ENCODE results near the gene MSH5. TPM values are rescaled to one million over a fixed set of nuclear protein-coding genes. Genes with fewer than 3 reads are reported as not detected.

Gene MSH5
- total RNA-seq, 1 experiment from 2014 or later = 90.4 TPM

- TF ChIP-seq, protein P1, sequence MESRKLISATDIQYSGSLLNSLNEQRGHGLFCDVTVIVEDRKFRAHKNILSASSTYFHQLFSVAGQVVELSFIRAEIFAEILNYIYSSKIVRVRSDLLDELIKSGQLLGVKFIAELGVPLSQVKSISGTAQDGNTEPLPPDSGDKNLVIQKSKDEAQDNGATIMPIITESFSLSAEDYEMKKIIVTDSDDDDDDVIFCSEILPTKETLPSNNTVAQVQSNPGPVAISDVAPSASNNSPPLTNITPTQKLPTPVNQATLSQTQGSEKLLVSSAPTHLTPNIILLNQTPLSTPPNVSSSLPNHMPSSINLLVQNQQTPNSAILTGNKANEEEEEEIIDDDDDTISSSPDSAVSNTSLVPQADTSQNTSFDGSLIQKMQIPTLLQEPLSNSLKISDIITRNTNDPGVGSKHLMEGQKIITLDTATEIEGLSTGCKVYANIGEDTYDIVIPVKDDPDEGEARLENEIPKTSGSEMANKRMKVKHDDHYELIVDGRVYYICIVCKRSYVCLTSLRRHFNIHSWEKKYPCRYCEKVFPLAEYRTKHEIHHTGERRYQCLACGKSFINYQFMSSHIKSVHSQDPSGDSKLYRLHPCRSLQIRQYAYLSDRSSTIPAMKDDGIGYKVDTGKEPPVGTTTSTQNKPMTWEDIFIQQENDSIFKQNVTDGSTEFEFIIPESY (IDR thresholded peaks at IDR 0.05; ENCODE audit: extremely low read depth, insufficient replicate concordance, low read length) = no peak
- TF ChIP-seq, protein P2, sequence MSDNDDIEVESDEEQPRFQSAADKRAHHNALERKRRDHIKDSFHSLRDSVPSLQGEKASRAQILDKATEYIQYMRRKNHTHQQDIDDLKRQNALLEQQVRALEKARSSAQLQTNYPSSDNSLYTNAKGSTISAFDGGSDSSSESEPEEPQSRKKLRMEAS (IDR thresholded peaks at IDR 0.05) = peak; percentile 96
These were observed 56.0 kb downstream of the MSH5 start, which contains the start of gene VARS1 (continued) for GRCh38 chr6:31795616-31796298.

DNA sequence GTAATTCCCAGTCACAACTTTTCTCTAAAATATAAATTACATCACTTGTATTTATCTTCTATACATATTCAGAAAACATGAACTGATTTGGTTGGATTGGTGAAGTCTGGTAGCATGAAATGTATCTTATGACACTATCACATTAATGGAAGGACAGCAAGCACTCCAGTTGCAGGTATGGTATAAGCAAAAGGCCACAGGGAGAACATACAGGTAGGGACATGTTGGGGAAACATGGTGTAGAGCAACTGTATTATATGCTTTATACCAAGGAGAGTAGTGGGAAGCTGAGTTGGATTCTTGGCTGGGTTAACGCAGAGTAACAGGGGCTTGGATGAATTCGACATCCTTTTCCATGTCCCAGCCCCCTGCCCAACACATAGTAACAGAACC is 57.2 kb downstream of the MSH5 start:
- CTCF ChIA-PET = no interaction called here
- RAD21 ChIA-PET (ENCODE audit: low non-redundant PET in 1 of 2, low total read pairs in 2 of 2, uncharacterized antibody in 2 of 2, unreplicated experiment in 2 of 2) = no interaction called here

More for the DNA sequence above, 57.2 kb downstream of the MSH5 start:
- Histone ChIP-seq H3K79me2 (ENCODE audit: insufficient read depth, low read length) (peaks cover 37% of the 10 kb centered on the region), H3K4me3 (replicated peaks in 1 of 2; ENCODE audit: low read depth in 1 of 2, low read length in 2 of 2) (no peak overlapping the region), H3K9me2 (ENCODE audit: insufficient read depth) (no peaks in the 10 kb centered on the region), H3K27ac (ENCODE audit: low read depth, low read length) (peak overlapping the region; percentile 98; the same call in 1 of the 2 replicates), H4K20me1 (ENCODE audit: insufficient read depth) (no peaks in the 10 kb centered on the region), H3K27me3 (ENCODE audit: insufficient read depth, low read length) (no peaks in the 10 kb centered on the region), H3K4me1 (ENCODE audit: control insufficient read depth in 1 of 2, insufficient read depth in 2 of 2, low read length in 2 of 2) (peaks cover 22 to 38% of the 10 kb centered on the region in 2 experiments), H2AFZ (ENCODE audit: low read depth, low read length, poor library complexity, severe bottlenecking) (no peak overlapping the region), H3K4me2 (ENCODE audit: low read length) (no peak overlapping the region), H3K9ac (ENCODE audit: low read length) (no peak overlapping the region), H3K36me3 (ENCODE audit: control insufficient read depth in 1 of 2, insufficient read depth in 2 of 2, low read length in 2 of 2) (peaks cover 7 to 11% of the 10 kb centered on the region in 2 experiments; a peak in 3 of 4 replicates), H3K9me3 (ENCODE audit: control insufficient read depth in 1 of 2, insufficient read depth in 1 of 2, low read depth in 1 of 2, low read length in 2 of 2) (no peaks in the 10 kb centered on the region)
- DNase-seq (ENCODE audit: low read depth, low spot score) (no peak), ATAC-seq (no peak)
- TF ChIP-seq CTCF (IDR thresholded peaks at IDR 0.05 in 2 of 3, conservative IDR thresholded peaks at IDR 0.05 in 1 of 3; ENCODE audit: borderline replicate concordance in 1 of 3, insufficient read depth in 1 of 3, low read depth in 2 of 3, low read length in 2 of 3) = no peak
- POLR2A ChIA-PET = interaction anchor here (1.7 to 1.9 kb wide), 2 partner anchors 34 to 94 kb away, joined by 4 to 9 read pairs; partner anchors contain the start of gene ABHD16A
- BruUV-seq (replicated peaks) = no TSS peak
- intact Hi-C loops (cut with micrococcal nuclease) = loop anchor here (1.0 kb wide), 1 partner anchor 30 kb away; the partner anchor contains the start of gene HSPA1B

Data from HCT116 (cell line).